Measurements from ENCODE around the gene FOXK1.
"Not testable (repeated sequence)": the region's sequence is repeated elsewhere in the genome, so short reads cannot be mapped to it uniquely, and the experiment has no call there.

The FOXK1 gene

GRCh38 chr7:4663239-4664018 is 18.7 kb upstream of the FOXK1 start:
- Histone ChIP-seq H3K4me3 (no peak overlapping the region), H3K27ac (no peak overlapping the region)

- Histone ChIP-seq H3K27ac (peak overlapping the region in 2 of 21 experiments; percentile 17 to 18), H3K4me3 (no peak overlapping the region)
Measured at GRCh38 chr7:4665661-4666060, 16.4 kb upstream of the FOXK1 start.

GRCh38 chr7:4667776-4668509 is 14.2 kb upstream of the FOXK1 start:
- Histone ChIP-seq H3K27ac (peak overlapping the region in 5 of 21 experiments; percentile 13 to 43 (median 24)), H3K4me3 (no peak overlapping the region)

GRCh38 chr7:4668510-4668847 is 13.6 kb upstream of the FOXK1 start:
- H3K4me3 ChIP-seq = no peak overlapping the region
- H3K27ac ChIP-seq = peak overlapping the region in 2 of 21 experiments; percentile 13 to 24

- no peak overlapping the region for H3K4me3 ChIP-seq
- H3K27ac ChIP-seq = no peak overlapping the region
Measured at GRCh38 chr7:4670791-4671190, 11.3 kb upstream of the FOXK1 start.

- no peak overlapping the region for H3K27ac ChIP-seq
- H3K4me3 ChIP-seq = no peak overlapping the region
Measured at GRCh38 chr7:4675771-4676367, 6.2 kb upstream of the FOXK1 start.

GRCh38 chr7:4677518-4677917 is 4.6 kb upstream of the FOXK1 start:
- H3K4me3 ChIP-seq, H3K27ac ChIP-seq: not testable (repeated sequence)

GRCh38 chr7:4681218-4681851 is 760 bp upstream of the FOXK1 start:
- H3K4me3 ChIP-seq = peak overlapping the region; percentile 25 to 78 (median 36)
- H3K27ac ChIP-seq = peak overlapping the region in 19 of 21 experiments; percentile 42 to 88 (median 80)

- Histone ChIP-seq H3K4me3 (peak overlapping the region; percentile 70 to 95 (median 77)), H3K27ac (peak overlapping the region; percentile 69 to 97 (median 90))
Measured at GRCh38 chr7:4682621-4683042, 537 bp downstream of the FOXK1 start.

GRCh38 chr7:4683043-4683883 is 1.2 kb downstream of the FOXK1 start:
- Histone ChIP-seq H3K4me3 (peak overlapping the region; percentile 70 to 95 (median 77)), H3K27ac (peak overlapping the region; percentile 69 to 97 (median 90))

- peak overlapping the region; percentile 70 to 95 (median 77) for H3K4me3 ChIP-seq
- H3K27ac ChIP-seq = peak overlapping the region; percentile 69 to 97 (median 90)
Measured at GRCh38 chr7:4683884-4684565, 1.9 kb downstream of the FOXK1 start.

- H3K4me3 ChIP-seq = peak overlapping the region in 2 of 7 experiments; percentile 75 to 95
- peak overlapping the region in 15 of 21 experiments; percentile 86 to 97 (median 93) for H3K27ac ChIP-seq
Measured at GRCh38 chr7:4684846-4685245, 2.8 kb downstream of the FOXK1 start.

- H3K4me3 ChIP-seq = not testable (repeated sequence)
- H3K27ac ChIP-seq = peak overlapping the region in 2 of 21 experiments; percentile 16 to 30
Measured at GRCh38 chr7:4685676-4686075, 3.6 kb downstream of the FOXK1 start.

- Histone ChIP-seq H3K4me3 (no peak overlapping the region), H3K27ac (no peak overlapping the region)
Measured at GRCh38 chr7:4687956-4688355, 5.9 kb downstream of the FOXK1 start.

GRCh38 chr7:4689151-4689550 is 7.1 kb downstream of the FOXK1 start:
- H3K4me3 ChIP-seq = no peak overlapping the region
- peak overlapping the region in 1 of 21 experiments; percentile 19 for H3K27ac ChIP-seq

GRCh38 chr7:4689668-4690067 is 7.6 kb downstream of the FOXK1 start:
- peak overlapping the region in 1 of 7 experiments; percentile 2 for H3K4me3 ChIP-seq

GRCh38 chr7:4690953-4691856 is 9.1 kb downstream of the FOXK1 start:
- no peak overlapping the region for H3K4me3 ChIP-seq
- H3K27ac ChIP-seq = peak overlapping the region in 8 of 21 experiments; percentile 3 to 84 (median 40)

More at GRCh38 chr7:4689668-4690067, 7.6 kb downstream of the FOXK1 start:
- H3K27ac ChIP-seq = peak overlapping the region in 5 of 21 experiments; percentile 5 to 61 (median 30)

Data from skin epidermis (tissue), 12 donors.